GM21515 (cell line): ENCODE data around the gene TNKS1BP1.
A peak's percentile ranks its signal among the peaks of the same experiment; 100 is the strongest.
"Not testable (repeated sequence)": the region's sequence is repeated elsewhere in the genome, so short reads cannot be mapped to it uniquely, and the experiment has no call there.

Source experiments
- ATAC-seq: cut with Tn5 transposase; IDR thresholded peaks from one replicate; pipeline ENCODE4 v1.9.1; 2021; ENCODE audit not compliant: unreplicated experiment

TNKS1BP1 gene

DNA sequence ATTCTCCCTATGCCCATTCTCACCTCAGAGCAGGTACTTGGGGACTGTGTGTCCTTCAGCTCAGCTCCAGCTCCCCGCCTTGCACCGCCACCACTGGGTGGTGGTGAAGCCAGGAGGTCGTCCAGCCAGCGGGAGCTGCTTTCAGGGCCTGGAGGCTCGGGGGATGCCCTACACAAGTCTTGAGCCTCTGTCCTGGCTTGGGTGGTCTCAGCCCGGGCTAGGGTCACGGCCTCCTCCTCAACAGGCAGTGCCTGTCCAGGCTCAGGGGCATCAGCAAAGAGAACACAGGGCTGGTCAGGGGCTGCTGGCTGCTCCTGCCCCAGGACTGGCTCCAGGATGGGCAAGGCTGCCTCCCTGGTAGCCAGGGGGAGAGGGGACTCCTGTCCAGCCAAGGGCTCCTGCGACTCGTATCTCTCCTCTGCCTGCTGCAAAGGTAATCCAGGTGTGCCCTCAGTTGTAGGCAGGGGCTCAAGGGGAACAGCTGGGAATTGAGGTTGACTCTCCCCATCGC lies 12.2 kb downstream of the TNKS1BP1 start:
- ATAC-seq, result no peak

DNA sequence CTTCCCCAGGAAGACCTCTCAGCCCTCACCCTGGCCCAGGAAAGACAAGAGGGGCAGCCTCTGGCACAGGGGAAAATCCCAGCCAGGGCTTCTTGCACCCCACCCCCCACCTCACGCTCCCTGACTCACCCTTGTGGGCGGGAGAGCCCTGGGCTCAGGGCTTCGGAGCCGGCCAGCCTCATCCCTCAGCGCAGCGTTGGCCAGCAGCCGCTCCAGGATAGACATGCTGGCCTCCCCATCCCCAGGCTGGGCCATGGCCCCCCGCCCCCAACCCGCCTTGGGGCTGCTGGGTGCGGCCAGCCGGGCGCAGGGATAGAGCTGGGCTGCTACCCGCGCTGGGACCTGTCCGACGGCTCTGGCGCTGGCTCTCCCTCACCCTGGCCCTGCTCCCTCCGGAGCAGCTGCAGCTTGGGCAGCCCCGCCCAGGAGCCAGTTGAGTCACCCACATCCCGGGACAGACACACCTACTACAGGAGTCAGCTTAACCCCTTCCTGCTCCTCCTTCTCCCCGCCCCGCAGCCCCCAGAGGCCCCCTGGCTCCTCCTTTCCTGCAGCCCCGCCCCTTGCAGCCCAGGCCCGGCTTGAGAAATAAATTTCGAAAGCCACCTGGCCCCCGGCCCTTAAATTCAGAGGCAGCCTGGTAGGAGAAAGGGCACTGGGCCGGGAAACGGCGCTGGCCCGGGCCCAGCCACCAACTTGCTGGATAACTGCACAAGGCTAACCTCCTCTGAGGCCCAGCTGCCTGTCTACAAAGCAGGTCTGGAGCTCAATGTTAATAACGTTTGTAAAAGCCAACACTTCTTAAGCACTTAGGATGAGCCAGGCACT lies 13.4 kb downstream of the TNKS1BP1 start:
- peak; percentile 98 for ATAC-seq

DNA sequence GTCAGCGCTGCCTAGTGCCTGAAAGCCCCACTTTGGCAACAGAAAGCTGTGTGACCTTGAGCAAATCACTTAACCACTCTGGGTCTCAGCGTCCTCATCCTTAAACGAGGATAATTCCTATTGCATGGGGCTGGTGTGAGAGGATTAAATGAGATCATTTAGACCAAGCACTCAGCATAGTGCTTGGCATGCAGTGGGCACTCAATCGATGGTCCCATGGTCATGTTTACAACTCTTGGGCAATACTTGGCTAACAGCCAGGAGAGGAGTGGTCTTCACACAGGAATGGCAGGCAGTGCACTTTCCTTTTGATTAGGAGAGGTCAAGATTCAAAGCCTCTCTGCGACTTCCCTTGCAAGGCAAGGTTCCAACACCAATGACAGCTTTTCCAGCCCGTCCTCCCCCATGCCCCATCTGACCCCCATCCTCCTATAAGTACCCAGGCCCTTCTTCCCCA lies 14.1 kb downstream of the TNKS1BP1 start:
- ATAC-seq, result no peak

DNA sequence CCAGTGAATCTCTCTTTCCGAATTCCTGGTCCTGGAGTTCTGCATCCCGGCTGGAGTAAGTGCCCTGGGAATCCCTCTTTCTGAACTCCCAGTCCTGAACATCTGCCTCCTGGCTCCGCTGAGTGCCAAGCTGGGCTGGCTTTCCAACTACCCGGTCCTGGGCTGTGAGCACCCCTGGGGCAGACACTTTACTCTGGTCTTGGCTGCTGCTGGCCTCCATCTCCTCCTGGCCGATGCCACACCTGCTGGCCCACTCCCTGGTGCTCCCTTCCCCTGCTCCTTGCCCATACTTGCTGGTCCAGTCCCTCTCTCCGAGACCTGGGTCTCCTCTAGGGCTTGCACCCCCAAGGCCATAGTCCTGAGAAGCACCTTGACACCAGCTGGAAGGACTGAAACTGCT lies 14.7 kb downstream of the TNKS1BP1 start:
- no peak for ATAC-seq

DNA sequence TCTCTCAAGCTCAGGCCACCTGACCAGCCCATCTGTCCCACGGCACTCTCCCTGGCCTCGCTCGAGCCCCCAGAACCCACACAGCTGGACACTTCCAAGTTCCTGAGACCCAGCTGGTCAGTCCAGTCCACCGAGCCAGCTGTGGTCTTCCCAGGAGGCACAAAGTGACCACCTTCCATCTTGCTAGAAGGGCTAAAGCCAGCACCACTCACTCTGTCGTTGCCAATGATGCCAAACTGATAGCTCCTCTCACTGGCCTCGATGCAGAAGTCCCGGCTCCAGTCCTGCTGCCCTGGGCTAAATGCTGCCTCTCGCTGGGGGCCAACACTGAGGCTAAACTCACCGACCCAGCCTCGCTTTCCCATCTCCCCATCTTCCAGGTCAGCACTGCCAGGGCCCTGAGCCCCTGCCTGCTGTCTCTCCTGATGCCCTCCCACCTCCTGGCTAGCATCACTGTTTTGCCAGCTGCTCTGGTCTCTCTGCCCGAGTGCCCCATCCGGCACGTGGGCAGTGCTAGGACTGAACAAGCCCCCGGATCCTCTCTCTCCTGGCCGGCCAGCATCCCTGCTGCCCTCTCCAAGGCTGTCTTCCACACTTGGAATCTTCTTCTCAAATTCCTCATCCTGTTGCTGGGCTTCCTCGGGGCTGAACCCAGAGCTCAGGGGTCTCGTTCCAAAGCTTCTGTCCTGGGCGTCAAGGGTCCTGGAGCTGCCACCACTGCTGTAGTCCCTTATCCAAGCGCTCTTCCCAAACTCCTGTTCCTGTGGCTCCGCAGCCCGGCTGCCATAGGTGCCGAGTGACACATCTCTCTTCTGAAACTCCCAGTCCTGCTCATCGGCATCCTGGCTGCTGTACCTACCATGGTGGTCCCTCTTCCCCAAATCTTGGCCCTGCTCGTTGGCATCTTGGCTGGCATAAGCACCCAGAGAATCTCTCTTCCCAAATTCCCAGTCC lies 15.4 kb downstream of the TNKS1BP1 start:
- no peak for ATAC-seq

DNA sequence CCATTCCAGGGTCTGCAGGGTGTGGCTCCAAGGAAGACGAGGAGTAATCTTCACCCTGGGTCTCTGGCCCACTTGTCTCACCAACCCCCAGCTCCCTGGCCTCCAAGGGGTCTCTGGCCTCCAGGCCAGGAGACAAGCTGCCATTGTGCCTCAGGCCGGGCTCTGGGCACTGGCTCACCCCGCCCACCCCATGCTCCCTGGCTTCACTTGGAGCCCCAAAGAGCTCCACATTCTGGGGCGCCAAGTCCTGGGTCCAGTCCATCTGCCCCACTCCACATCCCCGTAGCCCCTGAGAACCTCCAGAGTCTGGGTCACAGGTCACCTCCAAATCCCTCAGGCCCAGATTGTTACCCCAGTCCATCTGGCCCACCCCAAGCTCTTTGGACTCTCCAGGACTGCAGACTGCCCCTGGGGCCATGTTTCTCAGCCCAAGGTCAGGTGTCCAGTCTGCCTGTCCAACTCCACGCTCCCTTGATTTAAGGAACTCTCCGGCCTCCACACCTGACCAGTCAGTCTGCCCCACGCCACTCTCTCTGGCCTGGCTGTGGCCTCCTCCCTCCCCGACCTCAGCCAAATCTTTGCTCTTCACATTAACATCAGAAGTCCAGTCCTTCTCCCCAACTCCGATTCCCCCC lies 16.2 kb downstream of the TNKS1BP1 start:
- no peak for ATAC-seq

DNA sequence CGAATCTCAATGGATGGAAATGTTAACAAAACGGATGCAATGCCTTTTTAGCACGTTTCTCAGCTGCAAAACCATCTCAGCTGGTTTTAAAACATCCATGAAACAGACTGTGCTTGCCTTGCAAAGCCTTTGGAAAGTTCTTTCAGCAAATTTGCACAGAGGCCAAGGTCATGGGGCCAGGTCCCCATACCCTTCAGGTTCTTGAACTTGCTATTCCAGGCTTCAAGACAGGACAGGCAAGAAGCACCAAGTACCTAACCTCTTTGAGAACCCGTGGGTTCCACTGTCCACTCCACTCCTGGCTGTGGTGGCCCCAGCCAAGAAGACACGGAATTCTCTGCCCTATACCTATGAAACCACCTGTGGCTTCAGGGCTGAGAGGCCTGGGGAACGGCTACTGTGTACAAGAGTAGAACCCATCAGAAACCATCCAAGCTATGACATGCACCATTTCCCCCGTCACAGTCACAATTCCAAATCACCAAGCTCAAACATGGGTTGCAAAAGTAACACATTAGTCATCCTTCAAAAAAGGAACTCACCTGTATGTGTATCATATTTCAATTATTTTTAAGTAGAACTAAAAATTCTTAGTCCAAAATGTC lies 17.0 kb downstream of the TNKS1BP1 start:
- ATAC-seq, result no peak

DNA sequence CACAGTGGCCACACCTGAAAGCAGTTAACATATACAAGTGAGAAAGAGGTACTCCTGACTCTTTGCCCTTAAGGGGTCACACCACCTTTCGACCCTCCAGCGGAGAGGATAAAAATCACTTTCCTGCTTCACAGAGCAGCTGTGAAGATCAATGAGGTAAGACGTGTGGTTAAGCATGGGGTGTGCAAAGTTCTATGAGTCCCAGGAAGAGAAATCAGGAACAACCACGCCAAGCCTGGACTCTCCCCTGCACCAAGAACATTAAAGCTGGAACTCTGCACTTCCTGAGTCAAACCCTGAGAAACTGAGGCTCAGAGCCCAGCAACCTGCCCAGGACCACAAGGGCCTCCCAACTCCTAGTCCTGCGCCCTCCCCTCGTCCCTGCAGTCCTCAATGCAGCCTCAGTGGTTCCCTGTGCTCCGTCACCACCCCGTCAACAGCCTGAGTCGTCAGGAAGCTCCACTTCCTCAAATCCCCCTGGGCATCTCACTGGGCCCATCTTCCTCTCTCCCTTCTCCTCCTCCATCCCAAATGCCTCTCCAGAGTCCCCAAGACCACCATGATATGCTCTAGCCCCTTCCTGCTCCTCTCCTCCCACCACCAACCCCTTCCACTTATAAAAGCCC lies 17.7 kb downstream of the TNKS1BP1 start:
- ATAC-seq, result no peak

DNA sequence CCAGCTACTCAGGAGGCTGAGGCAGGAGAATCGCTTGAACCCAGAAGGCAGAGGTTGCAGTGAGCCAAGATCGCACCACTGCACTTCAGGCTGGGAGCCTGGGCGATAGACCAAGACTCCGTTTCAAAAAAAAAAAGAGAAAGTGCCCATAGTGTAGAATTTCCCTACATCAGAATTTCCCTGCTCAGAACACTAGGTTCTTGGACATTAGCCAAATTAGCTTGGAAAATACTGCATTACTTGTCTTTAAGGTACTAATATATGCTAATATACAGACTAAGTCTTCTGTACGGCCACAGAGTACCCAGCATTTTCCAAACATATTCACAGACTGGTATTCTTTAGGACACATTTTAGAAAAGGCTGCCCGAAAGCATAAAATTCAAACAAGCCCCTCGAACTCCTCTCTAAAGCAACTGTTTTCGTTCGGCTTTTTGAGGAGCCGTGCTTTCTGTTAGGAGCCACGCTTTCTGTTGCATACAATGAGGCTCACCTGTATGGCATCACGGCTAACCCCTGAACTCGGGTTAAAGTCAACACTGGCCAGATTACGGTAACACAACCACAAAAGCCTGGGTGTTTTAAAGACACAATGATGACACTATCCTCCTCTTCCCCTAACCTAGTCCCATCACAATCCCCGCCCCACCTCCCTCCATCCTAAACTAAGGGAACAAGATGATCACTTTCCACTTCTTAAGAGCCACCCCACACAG lies 18.4 kb downstream of the TNKS1BP1 start:
- no peak for ATAC-seq

DNA sequence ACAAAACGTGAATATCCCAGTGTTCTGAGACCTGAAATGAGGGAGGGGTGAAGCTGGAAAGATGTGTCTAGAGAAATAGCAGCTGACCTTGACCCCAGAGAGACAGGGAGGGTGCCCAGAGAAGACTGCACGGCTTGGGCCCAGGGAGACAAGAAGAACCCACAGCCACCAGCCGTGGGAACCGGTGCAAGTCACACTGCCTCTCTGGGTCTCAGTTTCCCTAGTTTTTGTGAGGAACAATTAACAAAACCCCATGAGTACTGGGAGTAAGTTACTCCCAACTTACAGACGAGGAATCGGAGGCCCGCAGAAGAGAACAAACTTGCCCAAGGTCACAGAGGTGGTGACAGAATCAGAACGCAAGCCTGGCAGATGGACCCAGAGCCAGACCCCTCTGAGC lies 19.2 kb downstream of the TNKS1BP1 start:
- ATAC-seq, result no peak

DNA sequence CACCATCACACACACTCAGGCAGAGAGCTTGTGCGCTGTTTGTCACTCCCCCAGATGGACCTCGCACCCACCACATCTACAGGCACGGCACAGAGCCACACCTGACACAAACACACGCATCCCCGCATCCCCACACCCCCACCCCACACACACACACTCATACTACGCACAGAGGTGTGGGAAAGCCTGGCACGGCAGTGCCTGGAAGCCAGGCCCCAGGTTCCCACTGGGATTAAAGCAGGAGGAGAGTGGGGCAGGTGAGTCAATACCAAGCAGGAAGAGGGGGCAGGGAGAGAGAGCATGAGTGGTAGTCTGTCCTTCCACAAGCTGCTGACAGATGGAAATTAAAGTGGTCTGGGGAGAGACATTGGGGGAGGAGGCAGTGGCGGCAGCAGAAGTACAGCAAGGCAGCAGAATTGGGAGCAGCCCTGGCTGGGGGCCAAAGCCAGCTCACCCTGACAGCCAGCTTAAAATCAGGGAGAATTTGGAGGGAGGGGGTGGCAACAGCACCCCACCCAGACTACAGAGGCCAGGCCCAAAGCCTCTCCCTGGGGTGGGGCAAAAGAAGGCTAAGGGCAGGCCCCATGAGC lies 20.7 kb downstream of the TNKS1BP1 start:
- ATAC-seq, result no peak

DNA sequence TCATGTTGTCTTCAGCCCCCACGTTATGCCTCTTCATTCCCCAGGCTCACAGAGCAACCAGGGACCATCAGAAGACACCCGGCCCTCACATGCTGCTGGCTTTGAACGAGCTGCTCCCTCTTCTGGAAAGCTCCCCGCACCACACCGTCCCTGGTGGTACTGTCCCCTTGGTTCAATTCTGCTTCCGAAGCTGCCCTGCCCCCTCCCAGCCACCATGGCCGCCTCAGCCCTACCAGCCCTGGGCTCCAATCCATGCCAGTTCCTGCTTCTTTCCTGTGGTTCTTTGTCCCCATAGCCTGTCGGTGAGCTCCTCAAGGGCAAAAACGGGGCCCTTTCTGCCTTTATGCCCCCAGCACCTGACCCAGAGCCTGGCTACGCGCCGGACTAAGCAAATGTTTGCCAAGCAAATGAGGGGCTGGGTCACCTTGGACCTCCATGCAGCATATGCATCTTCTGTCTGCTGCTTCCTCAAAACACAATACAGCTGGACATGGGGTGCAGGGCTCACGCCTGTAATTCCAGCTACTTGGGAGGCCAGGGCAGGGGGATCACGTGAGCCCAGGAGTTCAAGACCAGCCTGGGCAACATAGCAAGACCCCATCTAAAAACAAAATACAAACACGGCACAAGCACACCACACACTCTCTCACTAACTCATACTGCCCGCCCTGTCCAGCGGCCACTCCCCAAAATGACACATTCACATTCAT lies 21.3 kb downstream of the TNKS1BP1 start:
- ATAC-seq, result no peak

DNA sequence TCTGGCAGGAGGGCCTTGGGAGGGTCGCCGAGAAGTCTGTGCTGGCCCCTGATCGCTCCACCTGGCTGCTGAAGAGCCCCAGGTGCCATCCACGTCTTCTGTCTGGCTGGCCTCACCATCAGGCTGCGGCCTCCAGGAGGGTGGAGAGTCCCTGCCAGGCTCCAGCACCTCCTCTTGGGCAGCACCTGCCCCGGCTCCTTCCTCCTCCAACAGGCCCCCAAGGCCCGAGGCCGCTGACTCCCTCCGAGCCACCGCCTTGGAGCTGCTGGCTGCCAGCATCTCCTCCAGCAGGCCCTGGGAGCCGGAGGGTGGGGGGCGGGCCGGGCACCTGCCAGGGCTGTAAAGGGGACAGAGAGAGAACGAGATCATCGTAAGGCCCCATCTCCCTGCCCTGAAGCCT lies 22.3 kb downstream of the TNKS1BP1 start:
- ATAC-seq, result no peak

DNA sequence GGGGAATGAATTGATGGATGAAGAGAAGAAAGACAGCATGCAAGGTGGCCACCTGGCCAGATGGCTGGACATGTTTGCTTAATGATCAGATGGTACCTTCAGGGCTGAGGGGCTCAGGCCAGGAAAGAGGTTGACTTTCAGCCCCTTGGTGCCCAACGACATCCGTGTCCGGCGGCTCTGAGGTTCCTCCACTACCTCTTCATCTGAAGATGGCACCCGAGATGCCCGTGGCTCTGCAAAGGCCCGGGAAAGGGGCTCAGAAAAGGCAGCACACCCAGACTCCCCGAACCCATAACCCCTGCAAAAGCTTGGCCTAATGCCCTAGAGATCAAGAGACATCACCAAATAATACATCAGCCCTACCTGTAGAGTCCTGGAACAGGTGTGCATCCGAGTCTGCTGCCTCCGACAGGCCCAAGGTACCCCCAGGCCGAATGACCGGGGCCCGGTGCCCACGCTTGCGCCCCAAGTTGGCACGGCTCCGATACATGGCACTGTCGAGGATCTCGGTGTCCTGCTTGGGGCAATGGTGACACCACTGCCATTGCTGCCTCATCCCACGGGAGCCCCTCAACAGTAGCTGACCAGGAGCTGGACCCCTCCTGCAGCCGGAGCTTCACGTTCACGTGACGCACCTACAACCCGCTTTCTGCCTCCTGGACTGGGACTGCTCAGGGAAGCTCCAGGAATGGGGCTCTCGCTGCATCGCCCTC lies 22.9 kb downstream of the TNKS1BP1 start:
- ATAC-seq, result no peak

DNA sequence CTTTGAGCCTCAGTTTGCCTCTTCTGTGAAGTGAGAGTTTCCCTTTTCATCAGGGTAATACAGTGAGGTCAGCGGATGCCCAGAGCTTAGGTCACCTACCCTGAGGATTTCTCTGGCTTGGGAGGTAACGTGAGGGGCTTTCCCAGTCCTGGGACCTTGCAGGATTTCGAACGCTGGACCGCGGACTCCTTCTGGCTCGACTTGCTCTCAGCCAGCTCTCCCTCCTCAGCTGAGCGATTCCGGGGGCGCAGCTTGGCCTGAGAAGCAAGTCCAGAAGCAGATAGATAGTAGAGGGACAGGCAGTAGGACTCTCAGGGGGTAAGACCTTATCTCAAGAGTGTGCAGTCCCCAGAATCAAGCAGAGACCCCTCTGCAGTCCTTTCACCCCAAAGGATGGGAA lies 24.0 kb downstream of the TNKS1BP1 start:
- ATAC-seq, result no peak

DNA sequence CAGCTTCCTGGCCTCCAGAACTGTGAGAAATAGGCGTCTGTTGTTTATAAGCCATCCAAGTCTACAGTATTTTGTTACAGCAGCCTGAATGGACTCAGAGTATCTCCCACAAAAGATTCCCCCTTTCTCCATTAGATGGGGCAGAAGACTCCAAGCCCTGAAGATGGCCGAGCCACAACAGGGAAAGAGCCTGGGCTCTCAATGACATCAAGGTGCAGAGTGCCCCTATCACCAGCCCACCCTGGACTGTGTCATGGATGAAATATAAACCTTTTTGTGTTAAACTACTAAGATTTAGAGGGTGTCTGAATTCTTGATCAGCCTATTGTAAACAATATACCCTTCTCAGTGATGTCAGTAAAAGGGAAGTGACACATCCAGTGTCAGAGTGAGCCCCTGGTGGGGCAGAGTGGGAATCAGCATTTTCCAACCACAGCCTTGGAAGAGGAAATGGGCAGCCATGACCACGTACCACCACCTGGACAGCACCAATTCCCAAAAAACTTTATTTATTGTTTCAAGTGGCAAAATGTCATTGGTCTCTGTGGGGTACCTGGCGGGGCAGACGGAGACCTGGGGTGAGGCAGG lies 25.5 kb downstream of the TNKS1BP1 start:
- no peak for ATAC-seq

DNA sequence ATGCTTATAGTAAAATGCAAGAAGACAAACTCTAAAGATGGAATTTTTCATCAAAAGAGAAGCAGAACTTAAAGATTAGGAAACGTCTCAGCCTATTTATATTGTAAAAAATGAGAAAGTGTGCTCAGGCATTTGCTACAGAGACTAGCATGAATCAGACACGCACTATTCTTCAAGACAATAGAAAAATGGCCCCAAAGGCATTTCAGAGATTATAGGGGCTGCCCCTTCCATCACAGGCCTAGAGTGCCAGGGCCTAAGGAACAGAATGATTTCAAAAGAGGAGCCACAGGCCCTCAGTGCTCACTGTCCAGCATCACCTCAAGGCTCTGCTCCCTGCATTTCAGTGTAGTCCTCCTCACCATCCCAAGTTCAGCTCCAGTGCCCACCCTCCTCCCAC lies 27.5 kb downstream of the TNKS1BP1 start:
- no peak for ATAC-seq

DNA sequence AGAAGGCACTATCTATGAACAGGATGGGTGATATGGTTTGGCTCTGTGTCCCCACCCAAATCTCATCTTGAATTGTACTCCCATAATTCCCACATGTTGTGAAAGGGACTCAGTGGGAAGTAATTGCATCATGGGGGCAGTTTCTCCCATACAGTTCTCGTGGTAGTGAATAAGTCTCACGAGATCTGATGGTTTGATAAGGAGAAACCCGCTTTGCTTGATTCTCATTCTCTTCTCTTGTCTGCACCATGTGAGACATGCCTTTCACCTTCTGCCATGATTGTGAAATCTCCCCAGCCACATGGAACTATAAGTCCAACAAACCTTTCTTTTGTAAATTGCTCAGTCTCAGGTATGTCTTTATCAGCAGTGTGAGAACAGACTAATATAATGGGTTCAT lies 28.5 kb downstream of the TNKS1BP1 start:
- ATAC-seq, result not testable (repeated sequence)
